Astrocyte (in vitro differentiated cells and primary cell): ENCODE data around the gene BTBD6. TPM values are rescaled to one million over a fixed set of nuclear protein-coding genes. Genes with fewer than 3 reads are reported as not detected.

Experiments
- DNase-seq: peaks from one replicate; pipeline ENCODE4 v3.0.0-alpha.2; 2010; ENCODE audit warnings: low read depth
- FAIRE-seq: peaks from 2 replicates; lab custom pipeline; 2011; peaks lifted over from hg19 to GRCh38; lab: Jason Lieb, UNC
- H2AFZ ChIP-seq: 2 replicates; pipeline ENCODE4 v1.6.0; 2012; ENCODE audit warnings: low read depth, low read length, inconsistent platforms
- H3K27ac ChIP-seq: 2 replicates; pipeline ENCODE4 v1.5.1; 2011; ENCODE audit warnings: low read depth, low read length, inconsistent platforms
- H3K27me3 ChIP-seq: 2 replicates; pipeline ENCODE4 v1.6.0; 2011; ENCODE audit warnings: low read length, inconsistent platforms; ENCODE audit not compliant: insufficient read depth
- H3K36me3 ChIP-seq: 2 replicates; pipeline ENCODE4 v1.5.1; 2011; ENCODE audit warnings: low read length, inconsistent platforms; ENCODE audit not compliant: insufficient read depth
- H3K4me1 ChIP-seq: 2 replicates; pipeline ENCODE4 v1.5.1; 2011; ENCODE audit warnings: low read length, inconsistent platforms; ENCODE audit not compliant: insufficient read depth
- H3K4me2 ChIP-seq: 2 replicates; pipeline ENCODE4 v1.6.0; 2012; ENCODE audit warnings: low read length, inconsistent platforms
- H3K4me3 ChIP-seq: 2 replicates; pipeline ENCODE4 v1.5.1; 2011; ENCODE audit warnings: low read depth, mild to moderate bottlenecking, low read length, inconsistent platforms; ENCODE audit not compliant: insufficient read depth
- H3K79me2 ChIP-seq: 2 replicates; pipeline ENCODE4 v1.6.0; 2012; ENCODE audit warnings: mild to moderate bottlenecking, low read length, inconsistent platforms; ENCODE audit not compliant: insufficient read depth
- H3K9ac ChIP-seq: 2 replicates; pipeline ENCODE4 v1.6.0; 2012; ENCODE audit warnings: mild to moderate bottlenecking, low read length, inconsistent platforms
- H3K9me3 ChIP-seq: 2 replicates; pipeline ENCODE4 v1.5.1; 2012; ENCODE audit warnings: low read depth, mild to moderate bottlenecking, low read length, inconsistent platforms; ENCODE audit not compliant: insufficient read depth
- H4K20me1 ChIP-seq: 2 replicates; pipeline ENCODE4 v1.6.0; 2012; ENCODE audit warnings: low read length, inconsistent platforms; ENCODE audit not compliant: insufficient read depth
- H3K27ac Mint-ChIP-seq: one replicate; pipeline ENCODE4 v1.8.0; 2021; ENCODE audit warnings: mild to moderate bottlenecking, mixed read lengths; ENCODE audit not compliant: unreplicated experiment
- H3K27me3 Mint-ChIP-seq: one replicate; pipeline ENCODE4 v1.8.0; 2021; ENCODE audit warnings: low read depth, mixed read lengths; ENCODE audit not compliant: unreplicated experiment
- H3K36me3 Mint-ChIP-seq: one replicate; pipeline ENCODE4 v1.8.0; 2021; ENCODE audit warnings: low read depth, mixed read lengths; ENCODE audit not compliant: unreplicated experiment
- H3K4me1 Mint-ChIP-seq: one replicate; pipeline ENCODE4 v1.8.0; 2021; ENCODE audit warnings: low read depth, mixed read lengths; ENCODE audit not compliant: unreplicated experiment
- H3K4me3 Mint-ChIP-seq: one replicate; pipeline ENCODE4 v1.8.0; 2021; ENCODE audit warnings: mild to moderate bottlenecking, moderate library complexity, mixed read lengths; ENCODE audit not compliant: unreplicated experiment
- H3K9me3 Mint-ChIP-seq: one replicate; pipeline ENCODE4 v1.8.0; 2021; ENCODE audit warnings: mild to moderate bottlenecking, mixed read lengths; ENCODE audit not compliant: unreplicated experiment
- CTCF ChIP-seq: IDR thresholded peaks from 2 replicates; pipeline ENCODE4 v1.5.1; 2011; ENCODE audit warnings: low read depth, mild to moderate bottlenecking, inconsistent platforms, low read length, moderate library complexity; ENCODE audit not compliant: insufficient read depth
- EZH2 ChIP-seq: IDR thresholded peaks from 2 replicates; pipeline ENCODE4 v1.6.1; 2012; ENCODE audit warnings: mild to moderate bottlenecking, low read length, inconsistent platforms; ENCODE audit not compliant: insufficient read depth
- total RNA-seq: library from RNA; stranded (reverse); gene quantifications from 2 replicates; pipeline ENCODE4 v1.2.1, GENCODE V29; 2021

Gene BTBD6
- total RNA-seq, 1 donor from 2014 or later: 25.1 TPM

- no peak overlapping the region for H3K27ac ChIP-seq
- H3K79me2 ChIP-seq: no peaks in the 10 kb centered on the region
- H3K36me3 ChIP-seq: no peaks in the 10 kb centered on the region
- H3K9me3 ChIP-seq: no peaks in the 10 kb centered on the region
- H3K4me2 ChIP-seq: no peak overlapping the region
- no peak overlapping the region for H2AFZ ChIP-seq
- H4K20me1 ChIP-seq: peaks cover 10% of the 10 kb centered on the region
- Mint-ChIP-seq H3K4me1 (no peaks in the 10 kb centered on the region), H3K9me3 (no peaks in the 10 kb centered on the region), H3K27me3 (no peaks in the 10 kb centered on the region), H3K36me3 (peaks cover 2% of the 10 kb centered on the region), H3K4me3 (no peak overlapping the region), H3K27ac (no peak overlapping the region)
- DNase-seq (no peak), FAIRE-seq (no peak)
- TF ChIP-seq EZH2 (no peak), CTCF (no peak)
- no peak overlapping the region for H3K9ac ChIP-seq
- H3K4me1 ChIP-seq: no peaks in the 10 kb centered on the region
- H3K4me3 ChIP-seq: no peak overlapping the region
- H3K27me3 ChIP-seq: no peaks in the 10 kb centered on the region
Observed at GRCh38 chr14:105208738-105209075, 39.6 kb upstream of the BTBD6 start.

GRCh38 chr14:105209091-105209490 lies 39.2 kb upstream of the BTBD6 start:
- DNase-seq (no peak), FAIRE-seq (no peak)
- Mint-ChIP-seq H3K27ac (peak overlapping the region; percentile 62), H3K27me3 (no peaks in the 10 kb centered on the region), H3K4me1 (no peaks in the 10 kb centered on the region), H3K4me3 (no peak overlapping the region), H3K36me3 (peaks cover 2% of the 10 kb centered on the region), H3K9me3 (no peaks in the 10 kb centered on the region)
- Histone ChIP-seq H3K4me2 (no peak overlapping the region), H3K27ac (no peak overlapping the region), H3K4me1 (no peaks in the 10 kb centered on the region), H3K36me3 (no peaks in the 10 kb centered on the region), H3K9me3 (no peaks in the 10 kb centered on the region), H3K4me3 (no peak overlapping the region), H3K79me2 (no peaks in the 10 kb centered on the region), H2AFZ (no peak overlapping the region), H4K20me1 (peaks cover 10% of the 10 kb centered on the region), H3K27me3 (no peaks in the 10 kb centered on the region), H3K9ac (no peak overlapping the region)
- TF ChIP-seq CTCF (no peak), EZH2 (no peak)

- H3K27me3 ChIP-seq: no peaks in the 10 kb centered on the region
- Mint-ChIP-seq H3K27ac (no peak overlapping the region), H3K9me3 (no peaks in the 10 kb centered on the region), H3K27me3 (no peaks in the 10 kb centered on the region), H3K4me3 (no peak overlapping the region), H3K36me3 (peaks cover 2% of the 10 kb centered on the region), H3K4me1 (no peaks in the 10 kb centered on the region)
- no peaks in the 10 kb centered on the region for H3K36me3 ChIP-seq
- H3K9me3 ChIP-seq: no peaks in the 10 kb centered on the region
- H3K9ac ChIP-seq: no peak overlapping the region
- H4K20me1 ChIP-seq: peaks cover 13% of the 10 kb centered on the region
- DNase-seq (no peak), FAIRE-seq (no peak)
- no peak overlapping the region for H2AFZ ChIP-seq
- no peaks in the 10 kb centered on the region for H3K79me2 ChIP-seq
- no peak overlapping the region for H3K4me2 ChIP-seq
- no peak overlapping the region for H3K27ac ChIP-seq
- no peak overlapping the region for H3K4me3 ChIP-seq
- TF ChIP-seq CTCF (no peak), EZH2 (no peak)
- H3K4me1 ChIP-seq: no peaks in the 10 kb centered on the region
Observed at GRCh38 chr14:105209646-105210045, 38.7 kb upstream of the BTBD6 start.
